K562 (cell line): ENCODE data around the gene SEMA6C. TPM values are rescaled to one million over a fixed set of nuclear protein-coding genes. Genes with fewer than 3 reads are reported as not detected.

Experiments used
- CBX3 ChIP-seq, 2 experiments: IDR thresholded peaks; 1 replicate in 1 of 2; 2 replicates in 1 of 2; pipeline ENCODE4 v1.6.1; 2012; ENCODE audit warnings: inconsistent platforms in 2 of 2, low read length in 2 of 2, borderline replicate concordance in 1 of 2, control low read depth in 1 of 2
- CREB1 ChIP-seq, 2 experiments: sonication (generic) in 1 of 2; formaldehyde crosslinking in 1 of 2; IDR thresholded peaks; 2 replicates each; pipeline versions ENCODE4 v1.6.1 to v1.8.0; 2012 to 2022; ENCODE audit warnings: inconsistent platforms in 1 of 2, mild to moderate bottlenecking in 1 of 2, missing genetic modification reagents in 1 of 2, moderate library complexity in 1 of 2
- CREM ChIP-seq: IDR thresholded peaks from 2 replicates; pipeline ENCODE4 v1.6.1; 2014; ENCODE audit warnings: antibody characterized with exemption, low read depth
- CTBP1 ChIP-seq: fragments of 450-650 bp; IDR thresholded peaks from 2 replicates; pipeline ENCODE4 v1.6.1; 2016; ENCODE audit warnings: borderline replicate concordance
- CXXC5 ChIP-seq: fragments of 250-450 bp; sonication (Bioruptor Pico); IDR thresholded peaks from 2 replicates; pipeline ENCODE4 v1.8.0; 2022; ENCODE audit warnings: inconsistent platforms, mild to moderate bottlenecking, moderate library complexity
- FOXA1 ChIP-seq: fragments of 450-650 bp; IDR thresholded peaks from 2 replicates; pipeline ENCODE4 v1.6.1; 2016; ENCODE audit warnings: mild to moderate bottlenecking, borderline replicate concordance
- MAZ ChIP-seq, 2 experiments: fragments of 450-650 bp in 1 of 2; sonication (generic) in 1 of 2; formaldehyde crosslinking; IDR thresholded peaks in 1 of 2; conservative IDR thresholded peaks in 1 of 2; 2 replicates each; pipeline versions ENCODE4 v1.4.0 to v1.5.0; 2020; ENCODE audit warnings: mild to moderate bottlenecking in 1 of 2, missing genetic modification reagents in 1 of 2
- NRF1 ChIP-seq, 2 experiments: fragments of 450-650 bp; IDR thresholded peaks in 1 of 2; conservative IDR thresholded peaks in 1 of 2; 2 replicates each; pipeline ENCODE4 v1.6.1; 2014; ENCODE audit warnings: mild to moderate bottlenecking in 2 of 2
- POLR2G ChIP-seq: fragments of 200-400 bp; formaldehyde crosslinking; IDR thresholded peaks from 2 replicates; pipeline ENCODE4 v1.6.1; 2017; ENCODE audit warnings: low read depth, mild to moderate bottlenecking, antibody characterized with exemption, low read length, moderate library complexity
- SP2 ChIP-seq: IDR thresholded peaks from 2 replicates; pipeline ENCODE4 v1.6.1; 2011; ENCODE audit warnings: mild to moderate bottlenecking, low read depth, low read length, moderate library complexity; ENCODE audit not compliant: poor library complexity, severe bottlenecking; ENCODE audit errors: extremely low read depth
- STAT5B ChIP-seq: fragments of 250-450 bp; sonication (Bioruptor Pico); IDR thresholded peaks from 2 replicates; pipeline ENCODE4 v1.8.0; 2021; ENCODE audit warnings: mild to moderate bottlenecking, inconsistent platforms
- ZFPM2 ChIP-seq: fragments of 250-450 bp; sonication (Bioruptor Pico); IDR thresholded peaks from 2 replicates; pipeline ENCODE4 v1.5.1; 2022; ENCODE audit warnings: mild to moderate bottlenecking
- ZNF133 ChIP-seq: fragments of 250-450 bp; sonication (Bioruptor Pico); IDR thresholded peaks from 2 replicates; pipeline ENCODE4 v1.4.0; 2020; ENCODE audit warnings: mild to moderate bottlenecking
- polyA plus RNA-seq, 8 experiments: library from polyadenylated mRNA; depleted of rRNA in 4 of 8; stranded (reverse) in 5 of 8; unstranded in 3 of 8; fragments of >200 nt; fragmentation: Nextera tagmentation in 2 of 8; fragmentation: Illumina TruSeq in 1 of 8; extraction: Ambion mirVana in 2 of 8; extraction: Trizol in 1 of 8; gene quantifications; 2 replicates each; pipeline versions ENCODE4 v1.2.1 to v1.2.3, GENCODE V29; 2011 to 2014; ENCODE audit warnings: inconsistent platforms in 1 of 8, missing spikeins in 1 of 8
- total RNA-seq, 7 experiments: library from RNA; depleted of rRNA in 6 of 7; stranded (reverse); fragments of >200 nt in 6 of 7; fragmentation: Illumina TruSeq in 2 of 7; extraction: Trizol in 2 of 7; gene quantifications; 2 replicates each; pipeline versions ENCODE4 v1.2.1 to v1.2.3, GENCODE V29; 2011 to 2021; ENCODE audit warnings: low replicate concordance in 1 of 7
- TF ChIP-seq, protein P1 (sequence below): sonication (generic); formaldehyde crosslinking; IDR thresholded peaks from 2 replicates; pipeline ENCODE4 v1.9.0; 2022; ENCODE audit warnings: mild to moderate bottlenecking, missing genetic modification reagents
- TF ChIP-seq, protein P2 (sequence below), 3 experiments: fragments of 200-800 bp in 1 of 3; sonication (Bioruptor generic) in 1 of 3; sonication (generic) in 1 of 3; formaldehyde crosslinking in 1 of 3; IDR thresholded peaks; 2 replicates each; pipeline versions ENCODE4 v1.6.1 to v1.8.0; 2016 to 2022; ENCODE audit warnings: mild to moderate bottlenecking in 2 of 3, missing compliant biosample characterization in 2 of 3, missing genetic modification characterization in 2 of 3, missing genetic modification reagents in 1 of 3
- TF ChIP-seq, protein P3 (sequence below), 2 experiments: fragments of 450-650 bp; conservative IDR thresholded peaks; 2 replicates each; pipeline ENCODE4 v1.6.1; 2017; ENCODE audit warnings: mild to moderate bottlenecking in 2 of 2, moderate library complexity in 2 of 2
- TF ChIP-seq, protein P4 (sequence below): fragments of 200-800 bp; sonication (Bioruptor generic); IDR thresholded peaks from 2 replicates; pipeline ENCODE4 v1.6.1; 2017; ENCODE audit warnings: missing genetic modification characterization, missing compliant biosample characterization
- TF ChIP-seq, protein P5 (sequence below): sonication (generic); formaldehyde crosslinking; IDR thresholded peaks from 2 replicates; pipeline ENCODE4 v1.8.0; 2022; ENCODE audit warnings: missing genetic modification reagents, mild to moderate bottlenecking, moderate library complexity, borderline replicate concordance

Gene SEMA6C
- total and polyA plus RNA-seq, 9 of the 15 experiments (the other 6 are each of a cell fraction or from before 2014, with no cell fraction given), result 0.03 to 4.6 (median 0.95) TPM

DNA sequence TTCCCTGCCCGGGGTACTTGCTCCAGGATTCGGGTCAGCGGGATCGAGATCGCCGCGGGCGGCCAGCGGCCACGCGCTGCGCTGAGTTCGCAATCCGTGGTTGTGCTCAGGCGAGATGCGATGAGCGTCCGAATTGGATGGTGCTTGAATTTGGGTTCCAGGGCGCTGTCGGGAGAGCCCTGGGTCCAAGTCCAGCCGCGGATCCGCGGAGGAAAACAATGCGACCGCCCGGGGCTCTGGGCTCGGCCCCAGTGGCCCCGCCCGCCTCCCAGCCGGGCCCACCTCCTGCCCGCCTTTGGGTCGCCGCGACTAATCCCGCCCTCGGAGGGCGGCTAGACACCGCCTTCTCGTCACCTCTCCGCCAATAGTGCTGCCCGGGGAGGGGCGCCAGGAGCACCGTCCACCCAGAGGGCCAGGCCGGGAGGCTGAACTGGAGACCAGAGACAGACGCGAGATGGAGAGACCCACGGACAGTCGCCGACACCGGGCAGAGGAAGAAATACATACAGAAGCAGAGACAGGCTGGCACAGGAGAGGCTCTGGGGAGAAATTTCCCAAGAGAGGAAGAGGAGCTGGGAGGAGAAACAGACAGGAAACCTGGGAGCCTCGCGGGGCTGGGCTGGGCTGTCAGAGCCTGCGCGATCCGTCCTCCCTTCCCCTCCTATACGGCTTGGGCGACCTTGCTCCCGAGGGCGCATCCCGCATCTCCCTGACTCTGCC, at the start of gene SEMA6C (continued):
- TF ChIP-seq NRF1 (conservative IDR thresholded peaks at IDR 0.05 in 1 of 2, IDR thresholded peaks at IDR 0.05 in 1 of 2) (peak; percentile 54 to 74), CREB1 (IDR thresholded peaks at IDR 0.05) (peak; percentile 29; the same call in 1 of the 2 replicates), CREB1 (CRISPR knock-in tag; IDR thresholded peaks at IDR 0.05) (0 out of 2 replicates have a peak, but pooled peaks have one; percentile 58), CTBP1 (peak; percentile 30; the same call in 1 of the 2 replicates), CREM (0 out of 2 replicates have a peak, but pooled peaks have one; percentile 2), STAT5B (CRISPR knock-in tag) (no peak), FOXA1 (no peak), CXXC5 (CRISPR knock-in tag) (peak; percentile 44), ZFPM2 (CRISPR knock-in tag) (no peak), ZNF133 (no peak), MAZ (CRISPR knock-in tag; conservative IDR thresholded peaks at IDR 0.05 in 1 of 2, IDR thresholded peaks at IDR 0.05 in 1 of 2) (peak in 1 of 2 experiments; percentile 60; a peak in 2 of 4 replicates), CBX3 (IDR thresholded peaks at IDR 0.05; ENCODE audit: borderline replicate concordance in 1 of 2, low read length in 2 of 2) (0 out of 3 replicates have a peak, but pooled peaks of 1 of the 2 experiments have one; percentile 16), SP2 (peak; percentile 30), POLR2G (peak; percentile 92)
- TF ChIP-seq, protein P1, sequence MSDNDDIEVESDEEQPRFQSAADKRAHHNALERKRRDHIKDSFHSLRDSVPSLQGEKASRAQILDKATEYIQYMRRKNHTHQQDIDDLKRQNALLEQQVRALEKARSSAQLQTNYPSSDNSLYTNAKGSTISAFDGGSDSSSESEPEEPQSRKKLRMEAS (CRISPR knock-in tag), result peak; percentile 76
- TF ChIP-seq, protein P2, sequence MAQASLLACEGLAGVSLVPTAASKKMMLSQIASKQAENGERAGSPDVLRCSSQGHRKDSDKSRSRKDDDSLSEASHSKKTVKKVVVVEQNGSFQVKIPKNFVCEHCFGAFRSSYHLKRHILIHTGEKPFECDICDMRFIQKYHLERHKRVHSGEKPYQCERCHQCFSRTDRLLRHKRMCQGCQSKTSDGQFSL (CRISPR knock-in tag; IDR thresholded peaks at IDR 0.05), result peak; percentile 80; the same call in 1 of the 2 replicates
- TF ChIP-seq, protein P2 (tag; IDR thresholded peaks at IDR 0.05), result no peak
- TF ChIP-seq, protein P3, sequence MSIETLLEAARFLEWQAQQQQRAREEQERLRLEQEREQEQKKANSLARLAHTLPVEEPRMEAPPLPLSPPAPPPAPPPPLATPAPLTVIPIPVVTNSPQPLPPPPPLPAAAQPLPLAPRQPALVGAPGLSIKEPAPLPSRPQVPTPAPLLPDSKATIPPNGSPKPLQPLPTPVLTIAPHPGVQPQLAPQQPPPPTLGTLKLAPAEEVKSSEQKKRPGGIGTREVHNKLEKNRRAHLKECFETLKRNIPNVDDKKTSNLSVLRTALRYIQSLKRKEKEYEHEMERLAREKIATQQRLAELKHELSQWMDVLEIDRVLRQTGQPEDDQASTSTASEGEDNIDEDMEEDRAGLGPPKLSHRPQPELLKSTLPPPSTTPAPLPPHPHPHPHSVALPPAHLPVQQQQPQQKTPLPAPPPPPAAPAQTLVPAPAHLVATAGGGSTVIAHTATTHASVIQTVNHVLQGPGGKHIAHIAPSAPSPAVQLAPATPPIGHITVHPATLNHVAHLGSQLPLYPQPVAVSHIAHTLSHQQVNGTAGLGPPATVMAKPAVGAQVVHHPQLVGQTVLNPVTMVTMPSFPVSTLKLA (conservative IDR thresholded peaks at IDR 0.05), result peak in 1 of 2 experiments; percentile 47; a peak in 1 of 4 replicates
- TF ChIP-seq, protein P4, sequence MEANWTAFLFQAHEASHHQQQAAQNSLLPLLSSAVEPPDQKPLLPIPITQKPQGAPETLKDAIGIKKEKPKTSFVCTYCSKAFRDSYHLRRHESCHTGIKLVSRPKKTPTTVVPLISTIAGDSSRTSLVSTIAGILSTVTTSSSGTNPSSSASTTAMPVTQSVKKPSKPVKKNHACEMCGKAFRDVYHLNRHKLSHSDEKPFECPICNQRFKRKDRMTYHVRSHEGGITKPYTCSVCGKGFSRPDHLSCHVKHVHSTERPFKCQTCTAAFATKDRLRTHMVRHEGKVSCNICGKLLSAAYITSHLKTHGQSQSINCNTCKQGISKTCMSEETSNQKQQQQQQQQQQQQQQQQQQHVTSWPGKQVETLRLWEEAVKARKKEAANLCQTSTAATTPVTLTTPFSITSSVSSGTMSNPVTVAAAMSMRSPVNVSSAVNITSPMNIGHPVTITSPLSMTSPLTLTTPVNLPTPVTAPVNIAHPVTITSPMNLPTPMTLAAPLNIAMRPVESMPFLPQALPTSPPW, result peak; percentile 78
- TF ChIP-seq, protein P5, sequence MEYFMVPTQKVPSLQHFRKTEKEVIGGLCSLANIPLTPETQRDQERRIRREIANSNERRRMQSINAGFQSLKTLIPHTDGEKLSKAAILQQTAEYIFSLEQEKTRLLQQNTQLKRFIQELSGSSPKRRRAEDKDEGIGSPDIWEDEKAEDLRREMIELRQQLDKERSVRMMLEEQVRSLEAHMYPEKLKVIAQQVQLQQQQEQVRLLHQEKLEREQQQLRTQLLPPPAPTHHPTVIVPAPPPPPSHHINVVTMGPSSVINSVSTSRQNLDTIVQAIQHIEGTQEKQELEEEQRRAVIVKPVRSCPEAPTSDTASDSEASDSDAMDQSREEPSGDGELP (CRISPR knock-in tag), result peak; percentile 76
- TF ChIP-seq, all 486 proteins: peak for 54
